Upper lobe of left lung (tissue), 4 donors: ENCODE results near the gene CACNB4.

Source experiments
- CTCF ChIP-seq, 6 experiments: fragments of 450-650 bp in 4 of 6; fragments of 200-600 bp in 2 of 6; sonication (generic) in 2 of 6; IDR thresholded peaks; one replicate each; pipeline ENCODE4 v1.5.1; 2016 to 2019; ENCODE audit warnings: antibody characterized with exemption in 6 of 6
- EP300 ChIP-seq, 4 donors: sonication (generic); formaldehyde crosslinking; IDR thresholded peaks; one replicate each; pipeline ENCODE4 v1.5.1; 2017; ENCODE audit warnings: antibody characterized with exemption in 4 of 4, control low read depth in 2 of 4
- POLR2A ChIP-seq, 4 donors: fragments of 450-650 bp; IDR thresholded peaks; one replicate each; pipeline ENCODE4 v1.5.1; 2016 to 2017; ENCODE audit warnings: antibody characterized with exemption in 4 of 4, mild to moderate bottlenecking in 2 of 4
- POLR2AphosphoS5 ChIP-seq, 2 donors: sonication (generic); formaldehyde crosslinking; IDR thresholded peaks; one replicate each; pipeline ENCODE4 v1.5.1; 2017; ENCODE audit warnings: antibody characterized with exemption in 2 of 2

- no peak for TF ChIP-seq EP300 (IDR thresholded peaks at IDR 0.05)
- no peak for TF ChIP-seq POLR2AphosphoS5 (IDR thresholded peaks at IDR 0.05)
- no peak for TF ChIP-seq POLR2A (IDR thresholded peaks at IDR 0.05)
- no peak for TF ChIP-seq CTCF (IDR thresholded peaks at IDR 0.05)
These were observed 217.5 kb downstream of the CACNB4 start for GRCh38 chr2:151881342-151881741.
